Stimulated activated CD4-positive, alpha-beta T cell treated with anti-CD3 and anti-CD28 coated beads, Interleukin-4, amount 100 ng/mL, for 1 hour (primary cell): Measurements from ENCODE around the gene DOCK4.

ENCODE experiments used
- DNase-seq: peaks from one replicate; pipeline ENCODE4 v3.0.0-alpha.2; 2020

DOCK4 gene

DNA sequence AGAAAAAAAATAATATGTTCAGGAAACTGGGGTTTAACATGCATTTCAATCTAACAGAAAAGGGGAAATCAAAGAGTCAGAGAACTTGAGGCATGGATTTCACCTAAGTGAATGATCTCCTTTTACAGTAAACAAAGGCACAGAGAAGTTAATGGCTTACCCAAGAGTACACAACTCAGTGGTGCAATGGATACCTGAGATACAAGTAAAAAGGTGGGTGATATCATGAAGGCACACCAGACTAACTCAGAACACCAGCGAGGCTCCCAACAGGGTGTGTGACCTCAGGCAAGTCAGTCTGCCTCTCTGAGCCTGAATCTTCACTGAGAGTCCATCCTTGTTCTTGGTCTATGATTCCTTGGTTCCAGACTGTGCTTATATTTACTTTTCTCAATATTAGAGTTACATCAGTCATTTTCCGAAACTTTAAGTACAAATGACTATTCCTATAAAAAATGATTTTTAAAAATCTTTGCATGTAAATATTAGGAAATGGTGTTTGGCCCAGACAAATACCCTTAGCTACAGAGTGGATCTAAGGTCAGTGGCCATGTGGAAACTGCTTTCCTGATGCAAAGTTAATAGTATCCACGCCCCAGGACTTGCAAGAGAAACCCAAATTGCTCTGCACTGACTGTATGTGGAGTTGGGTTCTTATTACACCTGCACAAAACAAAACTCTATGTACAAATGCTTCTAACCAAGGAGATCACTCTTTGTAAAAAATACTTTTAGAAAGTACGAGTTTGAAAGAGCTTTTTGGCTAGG is 361.1 kb downstream of the DOCK4 start:
- no peak for DNase-seq

DNA sequence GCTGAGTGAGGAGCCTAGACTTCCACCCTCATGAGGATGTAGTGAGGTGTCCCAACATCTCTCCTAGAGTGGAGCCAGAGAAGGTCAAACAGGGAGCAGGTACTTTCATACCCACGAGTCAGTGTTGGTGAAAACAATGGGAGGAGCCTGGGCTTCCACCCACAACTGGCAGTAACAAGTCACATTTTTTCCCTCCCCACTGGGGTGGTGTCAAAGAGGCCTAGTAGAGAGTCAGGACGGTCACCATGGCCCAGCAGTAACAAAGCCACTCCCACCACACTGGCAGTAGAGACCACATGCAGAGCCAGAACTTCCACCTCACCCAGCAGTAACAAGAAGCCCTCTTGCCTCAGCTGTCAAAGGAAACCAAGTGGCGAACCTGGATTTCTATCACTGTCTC is 363.7 kb downstream of the DOCK4 start:
- no peak for DNase-seq

DNA sequence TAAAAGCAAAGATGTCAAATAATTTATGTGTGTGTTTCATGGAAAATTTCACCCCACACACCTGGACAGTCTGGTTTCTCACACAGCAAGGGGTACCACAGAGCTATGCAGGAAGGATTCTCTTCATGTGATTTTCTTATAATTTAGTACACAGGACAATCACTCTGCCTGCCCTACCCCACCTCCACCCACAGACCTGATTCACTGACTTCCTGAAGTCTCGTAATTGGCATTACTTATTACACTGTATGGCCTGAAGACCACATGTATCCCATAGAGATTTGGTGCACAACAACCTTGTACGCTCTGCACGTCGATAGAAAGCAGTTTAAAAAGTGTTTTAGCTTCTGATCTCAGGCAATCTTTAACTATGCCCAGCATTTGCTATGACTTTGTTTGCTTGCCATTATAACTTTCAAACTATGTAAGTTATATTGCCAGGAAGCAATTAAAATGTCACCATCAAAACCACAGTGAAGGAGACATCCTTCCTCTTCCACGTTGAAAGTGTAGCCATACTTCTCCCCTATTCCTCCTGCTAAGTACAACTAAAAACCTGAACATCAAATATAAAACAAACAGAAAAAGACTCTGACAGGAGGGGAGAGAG is 364.5 kb downstream of the DOCK4 start:
- DNase-seq: no peak

DNA sequence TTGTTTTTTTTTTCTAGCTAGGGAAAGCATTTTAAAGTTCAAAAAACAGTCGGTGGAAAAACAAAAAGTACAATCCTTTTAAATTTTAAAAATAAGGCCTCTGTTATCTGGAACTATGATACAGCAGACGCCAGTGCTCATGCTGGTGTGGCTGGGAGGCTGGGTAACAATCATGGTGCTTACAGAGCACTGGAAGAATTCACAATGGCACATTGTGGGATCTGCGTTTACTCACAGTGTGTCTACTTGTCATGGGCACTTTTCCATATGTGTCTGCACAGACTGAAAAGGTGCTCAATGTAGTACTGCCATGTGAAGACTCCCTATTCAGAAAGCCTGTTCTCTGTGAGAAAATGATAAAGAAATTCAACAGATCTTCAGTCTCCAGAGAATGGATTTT is 365.7 kb downstream of the DOCK4 start:
- no peak for DNase-seq

DNA sequence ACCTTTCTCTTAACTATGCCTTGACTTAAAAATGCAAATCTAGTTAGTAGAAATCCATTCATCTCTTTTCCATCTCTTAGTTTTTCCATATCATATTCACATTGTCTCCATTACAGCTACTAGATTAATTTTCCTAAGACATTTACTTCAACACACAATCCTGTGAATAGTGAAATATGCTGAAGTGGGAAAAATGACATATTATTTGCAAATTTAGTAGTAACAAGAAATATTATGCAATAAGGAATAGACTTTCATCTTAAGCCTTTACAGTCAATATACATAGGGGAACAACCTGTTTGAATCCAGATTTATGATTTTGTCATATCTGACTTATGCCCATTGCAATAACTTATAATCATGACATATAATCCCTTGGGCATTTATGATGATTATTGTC is 366.9 kb downstream of the DOCK4 start:
- no peak for DNase-seq

DNA sequence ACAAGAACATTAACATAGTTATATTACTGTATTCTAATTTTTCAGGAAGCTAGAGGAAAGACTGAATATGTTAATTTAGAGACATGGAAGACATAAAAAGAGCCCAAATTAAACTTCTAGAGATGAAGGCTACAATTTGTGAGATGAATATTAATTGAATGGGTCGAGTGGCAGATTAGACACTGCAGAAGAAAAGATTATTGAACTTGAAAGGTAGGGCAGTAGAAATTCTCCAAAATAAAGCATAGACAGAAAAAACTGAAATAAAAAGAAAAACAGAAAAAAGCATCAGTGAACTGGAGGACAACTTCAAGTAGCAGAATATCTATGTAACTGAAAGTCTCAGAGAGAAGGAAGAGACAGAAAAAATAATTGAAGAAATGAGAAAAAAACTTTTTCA is 369.6 kb downstream of the DOCK4 start:
- no peak for DNase-seq

DNA sequence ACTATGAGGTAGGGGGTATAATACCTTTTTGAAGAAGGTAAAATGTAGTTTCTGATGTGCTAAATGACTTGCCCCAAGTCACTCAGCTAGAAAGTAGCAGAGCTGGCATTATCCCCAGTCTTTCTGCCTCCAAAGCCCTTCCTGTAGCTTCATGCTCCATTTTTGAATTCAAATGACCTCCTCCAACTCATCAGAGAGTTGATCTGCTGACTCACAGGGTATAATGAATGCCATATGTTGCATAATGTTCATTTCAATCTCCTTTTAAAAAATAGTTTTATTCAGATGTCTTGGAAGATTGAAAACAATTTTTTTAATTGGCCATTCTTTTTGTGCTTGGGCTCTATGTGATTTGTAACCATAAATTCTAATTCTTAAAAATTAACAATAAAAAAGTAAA is 371.1 kb downstream of the DOCK4 start:
- DNase-seq: no peak

DNA sequence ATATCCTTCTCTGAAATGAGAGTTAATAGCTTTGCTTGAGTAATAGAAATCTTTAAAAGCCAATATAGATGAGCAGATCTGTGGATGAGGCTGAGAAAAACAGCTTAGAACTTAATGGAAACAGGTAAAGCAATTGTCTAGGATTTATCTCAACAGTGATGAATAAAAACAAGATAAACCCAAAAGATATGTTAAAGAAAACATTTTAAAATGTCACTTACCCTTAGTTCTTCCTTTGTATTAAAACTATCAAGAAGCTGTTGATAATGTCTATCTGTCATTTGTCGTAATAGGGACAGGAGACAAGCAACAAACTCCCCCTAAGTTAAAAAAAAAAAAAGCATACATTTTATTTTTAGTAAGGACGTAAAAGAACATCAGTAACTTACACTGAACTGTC is 371.8 kb downstream of the DOCK4 start:
- DNase-seq: no peak

DNA sequence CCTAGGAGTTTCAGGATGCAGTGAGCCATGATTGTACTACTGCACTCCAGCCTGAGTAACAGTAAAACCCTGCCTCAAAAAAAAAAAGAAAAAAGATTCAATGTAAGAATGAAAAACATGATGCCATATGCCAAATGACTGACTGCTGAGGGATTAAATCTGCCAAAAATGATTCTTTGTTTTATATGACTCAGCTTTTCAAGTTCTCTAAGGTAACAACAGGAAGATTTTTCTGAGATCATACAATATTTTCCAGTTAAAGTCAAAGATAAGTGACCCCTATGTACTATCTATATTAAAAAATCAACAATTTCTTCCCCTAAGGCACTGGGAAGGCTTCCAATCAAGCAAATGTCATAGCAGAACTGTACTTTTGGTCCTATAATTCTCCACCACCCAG is 372.7 kb downstream of the DOCK4 start:
- DNase-seq: no peak

DNA sequence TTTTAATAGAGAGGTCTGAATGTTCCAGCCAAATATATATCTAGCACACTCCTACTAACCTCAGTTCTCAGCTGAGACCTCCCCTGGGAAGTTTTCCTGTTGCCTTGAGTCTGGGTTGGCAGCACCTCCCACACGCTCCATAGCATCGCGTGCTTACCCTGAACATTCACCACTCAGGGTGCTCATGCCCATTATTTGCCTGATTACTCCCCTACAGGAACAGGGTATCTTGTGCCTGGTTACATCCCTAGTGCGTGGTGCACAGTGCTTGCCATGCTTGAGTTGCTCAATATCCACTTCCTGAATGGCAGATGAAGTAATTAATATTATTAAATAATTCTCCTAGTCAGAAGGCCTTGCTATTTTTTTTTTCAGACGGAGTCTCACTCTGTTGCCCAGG is 374.0 kb downstream of the DOCK4 start:
- no peak for DNase-seq

DNA sequence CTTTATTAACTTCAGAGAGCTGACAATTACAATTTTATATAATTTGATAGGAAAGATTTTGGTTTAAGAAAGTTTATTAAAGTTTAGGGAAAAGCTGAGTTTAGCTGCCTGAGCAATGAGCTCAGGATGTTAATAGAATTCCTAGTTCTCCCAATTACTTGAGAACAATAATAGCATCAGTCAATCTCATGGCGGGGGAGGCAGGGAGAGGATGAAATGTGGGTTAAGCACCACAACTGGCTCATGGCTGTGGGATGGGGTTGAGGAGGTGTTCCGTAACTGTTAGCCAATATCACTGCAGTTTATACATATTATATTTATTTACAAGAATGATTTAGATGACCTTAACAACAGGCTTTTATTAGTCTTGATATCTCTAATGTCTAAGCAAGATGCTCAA is 377.0 kb downstream of the DOCK4 start:
- DNase-seq: no peak

DNA sequence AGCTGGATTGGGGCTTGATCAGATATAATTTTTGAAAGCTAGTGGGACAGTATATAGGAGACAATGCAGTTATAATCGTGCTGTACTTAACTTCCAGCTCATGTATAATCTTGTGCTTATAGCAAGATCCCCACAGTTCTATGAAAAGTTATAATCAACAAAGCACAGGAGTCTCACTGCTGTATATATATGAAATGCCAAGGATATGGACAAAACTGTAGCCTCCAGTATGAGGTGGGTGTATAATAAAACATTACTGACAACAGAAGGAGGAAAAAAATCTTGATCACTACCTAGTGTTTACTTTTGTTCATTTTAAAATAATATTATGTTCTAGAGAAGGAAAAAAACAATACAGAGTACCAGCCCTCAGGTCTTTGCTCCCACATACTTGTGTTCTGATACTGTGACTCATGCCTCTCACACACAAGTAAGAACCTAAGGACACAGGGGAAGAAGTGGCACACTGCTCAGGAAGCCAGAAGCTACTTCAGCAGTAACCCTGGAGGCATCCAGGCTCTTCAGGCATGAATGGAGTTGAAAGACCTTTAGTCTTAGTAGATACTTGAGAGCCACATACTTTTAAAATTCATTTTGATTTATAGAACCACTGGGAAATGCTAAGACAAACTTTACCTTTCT is 378.2 kb downstream of the DOCK4 start:
- no peak for DNase-seq

DNA sequence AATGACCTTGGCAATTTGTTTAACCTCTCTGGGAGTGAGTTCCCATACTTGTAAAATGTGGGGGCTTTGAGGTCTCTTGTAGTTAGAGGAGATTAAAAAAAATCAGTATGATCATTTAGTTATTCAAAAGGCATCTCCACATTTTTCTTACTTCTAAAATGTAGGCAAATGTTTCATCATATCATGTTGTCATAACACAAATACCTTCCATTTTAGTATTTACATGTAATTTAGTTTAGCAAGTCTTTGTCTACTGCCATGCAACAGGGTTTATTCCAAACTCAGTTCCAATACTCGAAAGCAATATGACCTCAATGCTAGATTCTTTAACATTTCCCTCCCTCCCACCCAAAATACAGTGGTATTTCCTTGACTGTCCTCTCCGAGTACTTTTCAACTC is 381.2 kb downstream of the DOCK4 start:
- no peak for DNase-seq

DNA sequence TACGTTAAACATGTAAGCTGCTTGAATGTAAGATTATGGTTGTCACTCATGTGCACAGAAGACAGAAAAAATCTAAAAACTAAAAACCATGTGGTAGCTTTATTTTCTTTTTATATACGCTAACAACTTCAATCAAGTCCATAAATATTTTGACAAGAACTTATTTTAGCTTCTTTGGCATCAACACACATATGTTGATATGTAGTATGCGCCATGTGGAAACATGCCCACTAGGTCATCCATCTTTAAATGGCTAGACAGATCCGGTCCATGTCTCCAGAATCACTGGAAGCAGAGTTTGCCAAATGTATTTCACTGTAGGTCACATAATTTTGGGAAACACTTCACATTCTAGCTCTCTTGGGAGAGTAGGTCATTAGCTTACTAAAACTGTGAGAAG is 382.4 kb downstream of the DOCK4 start:
- DNase-seq: no peak

DNA sequence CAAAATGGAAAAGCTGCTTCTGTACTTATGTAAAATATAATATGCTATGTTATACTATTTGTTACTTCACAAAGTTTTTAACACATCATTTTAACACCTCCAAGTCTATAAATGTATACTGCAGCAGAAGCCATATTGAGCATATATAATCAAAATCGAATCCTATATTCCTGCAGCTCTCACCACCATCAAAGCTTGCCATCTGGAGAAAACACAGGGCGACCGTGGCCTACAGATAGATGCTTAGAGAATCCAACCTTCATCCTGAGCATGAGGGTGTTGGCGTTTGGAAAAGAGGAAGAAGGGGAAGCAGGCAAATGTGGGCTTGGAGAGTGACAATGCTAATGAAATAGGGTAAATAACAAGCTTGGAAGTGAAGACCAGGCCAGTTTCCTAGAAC is 385.2 kb downstream of the DOCK4 start:
- no peak for DNase-seq

DNA sequence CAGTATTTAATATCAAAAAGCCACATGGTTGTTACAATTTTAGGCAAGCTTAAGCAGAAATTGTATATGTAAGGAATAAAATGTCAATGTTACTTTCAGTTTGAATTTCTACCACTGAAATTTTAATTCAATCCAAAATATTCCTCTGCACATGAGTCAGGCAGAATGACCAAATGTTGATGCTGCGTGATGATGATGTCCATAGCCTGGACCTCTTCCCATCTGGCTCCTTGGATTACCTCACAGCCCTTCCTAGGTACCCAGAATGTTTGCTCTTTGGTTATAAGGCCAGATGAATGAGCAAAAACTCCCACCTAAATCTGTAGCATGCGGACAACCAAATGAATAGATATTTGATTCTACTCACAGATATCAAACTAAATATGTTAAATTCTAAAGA is 385.6 kb downstream of the DOCK4 start:
- DNase-seq: no peak

DNA sequence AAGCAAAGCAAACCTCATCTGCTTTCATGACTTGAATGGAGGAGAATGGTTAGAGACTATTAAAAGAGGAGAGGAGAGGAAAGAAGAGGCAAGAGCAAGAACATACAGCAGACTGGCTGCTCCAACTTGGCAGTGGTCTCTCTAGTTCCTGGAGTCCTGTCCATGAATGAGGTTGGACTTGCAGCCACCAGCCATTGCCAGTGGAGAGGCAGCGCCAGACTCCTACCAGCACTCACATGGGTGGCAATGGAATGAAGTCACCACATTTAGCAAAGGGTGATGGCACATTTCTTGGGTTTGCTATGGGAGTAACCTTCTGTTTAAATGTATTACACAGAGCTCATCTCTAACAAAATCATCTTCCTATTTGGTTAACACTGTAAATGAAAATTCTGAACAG is 386.1 kb downstream of the DOCK4 start:
- DNase-seq: no peak

DNA sequence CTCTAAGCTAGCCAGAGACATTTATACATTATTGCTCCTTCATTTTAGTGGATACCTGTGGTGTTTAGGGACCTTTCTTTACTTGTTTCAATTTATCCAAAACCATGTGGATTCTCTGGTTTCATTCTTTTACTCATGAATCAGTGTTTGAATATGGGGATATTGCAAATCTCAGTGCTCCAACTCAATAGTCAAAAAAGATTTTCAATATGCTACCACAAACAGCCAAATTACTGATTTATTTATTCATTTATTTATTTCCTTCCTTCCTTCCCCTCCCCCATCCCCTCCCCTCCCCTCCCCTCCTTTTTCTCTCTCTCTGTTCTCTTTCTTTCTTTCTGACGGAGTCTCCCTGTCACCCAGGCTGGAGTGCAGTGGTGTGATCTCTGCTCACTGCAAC is 390.8 kb downstream of the DOCK4 start:
- no peak for DNase-seq

DNA sequence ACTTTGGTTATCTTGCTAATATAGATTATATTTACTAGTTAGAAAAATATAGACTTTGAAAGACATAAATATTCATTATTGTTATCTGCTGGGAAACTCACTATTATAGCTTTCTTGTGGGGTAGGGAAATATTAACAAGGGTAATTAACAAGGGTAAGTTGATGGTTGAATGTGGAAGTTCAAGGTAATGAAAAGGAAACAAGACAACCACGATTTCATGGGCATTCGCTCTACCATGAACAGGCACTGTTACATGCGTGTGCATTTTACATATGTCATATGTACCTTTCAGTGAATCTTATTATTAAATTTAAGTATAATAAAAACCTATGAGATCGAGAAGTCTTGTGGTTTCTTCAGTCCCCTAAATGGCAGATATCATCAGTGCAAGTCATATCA is 392.9 kb downstream of the DOCK4 start:
- DNase-seq: no peak

DNA sequence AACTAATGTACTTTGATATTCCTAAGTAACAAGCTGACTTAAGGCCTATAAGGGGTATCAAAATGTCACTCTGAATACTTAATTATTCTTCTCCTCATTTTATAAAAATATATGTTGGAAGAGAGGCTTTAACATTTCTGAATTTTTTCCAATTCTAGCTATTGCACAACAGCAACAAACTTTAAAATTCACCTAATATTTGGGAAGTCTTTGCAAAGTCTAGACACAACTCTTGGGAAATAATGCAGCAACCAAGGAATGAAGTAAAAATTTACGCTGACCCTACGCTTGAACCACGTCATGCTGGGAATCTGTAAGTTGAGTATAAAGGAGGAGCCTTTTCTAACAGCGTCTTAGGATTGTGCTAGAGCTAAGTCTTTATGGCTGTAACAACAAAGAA is 400.0 kb downstream of the DOCK4 start:
- no peak for DNase-seq

DNA sequence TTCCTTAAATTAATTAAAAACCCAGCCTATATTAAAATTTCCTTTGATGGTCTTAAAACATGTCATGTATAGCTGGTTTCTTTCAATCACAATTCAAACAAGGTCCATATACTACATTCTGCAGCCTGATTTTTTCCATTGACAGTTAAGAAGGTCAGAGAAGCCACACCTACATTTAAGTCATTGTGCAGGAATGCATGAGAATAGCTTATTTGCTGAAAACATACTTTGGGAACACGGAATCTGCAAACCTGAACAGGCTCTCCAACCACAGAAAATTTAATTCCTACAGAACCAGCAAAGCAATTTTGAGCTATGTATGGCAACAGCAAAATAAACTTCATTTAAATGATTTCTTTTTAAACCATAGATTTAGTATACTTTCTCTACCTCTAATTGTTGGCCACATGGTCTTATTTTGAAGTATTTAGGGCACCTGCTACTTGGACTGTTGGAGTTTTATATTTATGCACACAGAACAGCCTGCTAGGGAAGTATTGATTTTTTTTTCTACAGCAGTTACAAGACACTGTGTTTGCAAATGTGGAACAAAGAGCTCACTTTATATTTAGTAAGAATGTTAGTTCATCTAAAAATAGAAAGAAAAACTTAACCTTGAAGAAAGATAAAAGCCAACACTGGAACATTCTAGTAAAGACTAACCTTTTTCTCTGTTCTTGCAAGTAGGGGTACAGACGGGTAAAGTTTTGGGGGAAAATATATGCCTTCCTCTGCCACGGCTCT is 403.0 kb downstream of the DOCK4 start:
- no peak for DNase-seq

DNA sequence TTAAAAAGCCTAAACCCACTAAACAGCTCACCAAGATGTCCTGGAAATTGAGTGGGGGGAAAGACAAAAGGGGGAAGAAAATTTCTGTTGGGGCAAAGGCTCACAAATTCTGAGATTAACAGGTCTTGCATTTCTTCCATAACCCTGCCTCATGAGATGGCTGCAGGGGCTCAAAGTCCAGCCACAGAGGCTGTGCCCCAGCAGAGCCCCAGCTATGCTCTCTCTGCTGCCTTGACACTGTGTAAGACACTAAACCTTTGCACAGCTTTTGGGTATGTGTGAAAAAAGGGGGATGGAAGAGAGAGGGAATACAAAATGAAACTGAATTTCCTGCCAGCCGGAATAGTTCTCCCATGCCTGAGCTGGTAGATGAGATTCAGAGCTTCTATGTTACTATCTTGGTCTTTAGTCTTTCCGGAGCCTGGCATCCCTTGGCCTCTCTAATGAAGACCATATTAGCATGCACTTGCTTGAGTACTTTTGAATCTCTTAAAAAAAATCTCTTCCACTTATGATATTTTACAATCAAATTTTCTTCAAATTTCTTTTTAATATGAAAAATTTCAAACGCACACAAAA is 403.9 kb downstream of the DOCK4 start:
- DNase-seq: no peak

DNA sequence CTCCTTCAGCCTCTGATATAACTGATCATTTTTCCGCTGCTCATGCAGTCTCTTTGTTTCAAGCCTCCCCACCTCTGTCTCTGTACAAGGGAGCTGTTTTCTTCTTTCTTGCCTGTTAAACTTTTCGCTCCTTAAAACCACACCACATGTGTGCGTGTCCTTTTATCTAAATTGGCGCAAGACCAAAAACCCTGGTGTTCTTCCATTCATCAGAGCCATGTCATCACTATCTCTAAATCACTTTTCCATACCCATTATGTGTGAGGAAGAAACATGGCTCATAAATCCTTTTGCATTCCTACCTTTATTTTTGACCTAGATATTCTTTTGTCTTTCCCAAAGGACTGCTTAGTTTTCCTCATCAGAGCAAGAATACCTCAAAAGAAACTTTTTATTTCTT is 404.9 kb downstream of the DOCK4 start:
- no peak for DNase-seq

DNA sequence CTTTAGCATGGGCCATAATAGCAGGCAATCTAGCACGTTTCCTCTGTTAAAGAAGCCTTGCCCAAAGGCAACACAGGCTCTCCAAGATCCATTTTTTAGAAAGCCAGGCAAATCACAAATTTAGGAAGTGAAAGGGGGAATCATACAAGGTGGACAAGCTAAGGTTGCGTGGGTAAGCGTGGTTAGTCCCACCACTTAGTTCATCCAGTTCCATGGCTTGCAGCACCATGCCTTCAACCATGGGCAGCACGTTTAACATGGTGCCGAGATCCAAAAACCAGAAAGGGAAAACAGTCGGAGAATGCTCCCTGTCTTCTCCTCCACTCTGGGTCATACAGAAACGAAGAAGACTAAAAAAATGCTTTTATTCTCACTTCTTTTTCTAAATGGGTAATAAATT is 409.5 kb downstream of the DOCK4 start:
- no peak for DNase-seq
